ENCODE data around the gene KCTD16.

- TF ChIP-seq, protein P1, sequence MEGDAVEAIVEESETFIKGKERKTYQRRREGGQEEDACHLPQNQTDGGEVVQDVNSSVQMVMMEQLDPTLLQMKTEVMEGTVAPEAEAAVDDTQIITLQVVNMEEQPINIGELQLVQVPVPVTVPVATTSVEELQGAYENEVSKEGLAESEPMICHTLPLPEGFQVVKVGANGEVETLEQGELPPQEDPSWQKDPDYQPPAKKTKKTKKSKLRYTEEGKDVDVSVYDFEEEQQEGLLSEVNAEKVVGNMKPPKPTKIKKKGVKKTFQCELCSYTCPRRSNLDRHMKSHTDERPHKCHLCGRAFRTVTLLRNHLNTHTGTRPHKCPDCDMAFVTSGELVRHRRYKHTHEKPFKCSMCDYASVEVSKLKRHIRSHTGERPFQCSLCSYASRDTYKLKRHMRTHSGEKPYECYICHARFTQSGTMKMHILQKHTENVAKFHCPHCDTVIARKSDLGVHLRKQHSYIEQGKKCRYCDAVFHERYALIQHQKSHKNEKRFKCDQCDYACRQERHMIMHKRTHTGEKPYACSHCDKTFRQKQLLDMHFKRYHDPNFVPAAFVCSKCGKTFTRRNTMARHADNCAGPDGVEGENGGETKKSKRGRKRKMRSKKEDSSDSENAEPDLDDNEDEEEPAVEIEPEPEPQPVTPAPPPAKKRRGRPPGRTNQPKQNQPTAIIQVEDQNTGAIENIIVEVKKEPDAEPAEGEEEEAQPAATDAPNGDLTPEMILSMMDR (IDR thresholded peaks at IDR 0.05), result no peak
- no peak for TF ChIP-seq POLR2A (IDR thresholded peaks at IDR 0.05)
Measured at GRCh38 chr5:144281784-144282183, 111.1 kb downstream of the KCTD16 start.

Data from right lobe of liver (tissue), 4 donors.